ENCODE data around the gene PRAMEF17.
"Not testable (repeated sequence)": the region's sequence is repeated elsewhere in the genome, so short reads cannot be mapped to it uniquely, and the experiment has no call there.

The PRAMEF17 gene, protein sequence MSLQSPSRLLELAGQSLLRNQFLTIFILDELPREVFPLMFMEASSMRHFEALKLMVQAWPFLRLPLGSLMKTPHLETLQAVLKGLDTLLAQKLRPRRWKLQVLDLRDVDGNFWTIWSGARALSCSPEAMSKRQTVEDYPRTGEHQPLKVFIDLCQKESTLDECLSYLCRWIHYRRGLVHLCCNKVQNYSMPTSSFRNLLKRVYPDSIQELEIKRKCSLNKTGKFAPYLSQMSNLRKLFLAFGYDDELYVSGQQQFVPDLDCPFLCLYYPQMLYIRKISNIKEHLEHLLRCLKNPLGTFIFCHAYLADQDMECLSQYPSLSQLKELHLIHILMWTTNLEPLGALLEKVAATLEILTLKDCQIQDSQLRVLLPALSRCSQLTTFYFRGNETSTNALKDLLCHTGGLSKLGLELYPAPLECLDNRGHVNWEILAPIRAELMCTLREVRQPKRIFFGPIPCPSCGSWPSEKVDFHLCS

GRCh38 chr1:13389332-13389731, at the start of gene PRAMEF17:
Gene PRAMEF17 (plus strand): TSS chr1:13389632. CDS start chr1:13389658, 26 bp downstream.
- not testable (repeated sequence) for DNase-seq

- not testable (repeated sequence) for DNase-seq
These were observed 46.9 kb upstream of the PRAMEF17 start for GRCh38 chr1:13342496-13342895.

- not testable (repeated sequence) for DNase-seq
These were observed 42.4 kb upstream of the PRAMEF17 start, which contains the start of gene PRAMEF14 for GRCh38 chr1:13347034-13347433. Gene PRAMEF14 (minus strand): TSS chr1:13347134. CDS start chr1:13345314, 1,820 bp downstream.

DNA sequence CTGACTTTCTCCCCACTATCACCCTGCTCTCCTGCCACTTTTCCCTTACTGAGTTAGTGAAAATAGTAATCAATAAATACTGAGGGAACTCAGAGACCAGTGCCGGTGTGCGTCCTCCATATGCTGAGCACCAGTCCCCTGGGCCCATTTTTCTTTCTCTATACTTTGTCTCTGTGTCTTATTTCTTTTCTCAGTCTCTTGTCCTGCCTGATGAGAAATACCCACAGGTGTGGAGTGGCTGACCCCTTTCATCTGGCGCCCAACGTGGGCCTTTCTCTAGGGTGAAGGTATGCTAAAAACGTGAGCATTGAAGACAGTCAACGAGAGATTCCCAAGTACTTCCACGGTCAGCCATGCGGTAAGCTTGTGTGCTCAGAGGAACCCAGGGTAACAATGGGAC, 36.0 kb upstream of the PRAMEF17 start:
- not testable (repeated sequence) for DNase-seq

DNA sequence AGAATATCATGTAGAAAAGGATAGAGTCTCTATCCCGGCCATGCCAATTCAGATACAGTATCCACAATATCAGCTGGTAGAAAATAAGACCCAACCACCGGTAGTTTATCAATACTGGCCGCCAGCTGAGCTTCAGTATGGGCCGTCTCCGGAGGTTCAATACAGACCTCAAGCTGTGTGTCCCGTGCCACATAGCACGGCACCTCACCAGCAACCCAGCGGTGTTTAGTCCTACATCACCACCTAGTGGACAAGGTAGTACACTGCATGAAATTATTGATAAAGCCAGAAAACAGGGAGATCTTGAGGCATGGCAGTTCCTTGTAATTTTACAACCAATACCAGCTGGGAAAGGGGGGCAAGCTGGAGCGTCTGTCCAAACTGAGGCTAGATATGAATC, 35.0 kb upstream of the PRAMEF17 start:
- DNase-seq = not testable (repeated sequence)

- not testable (repeated sequence) for DNase-seq
These were observed 32.7 kb upstream of the PRAMEF17 start for GRCh38 chr1:13356774-13357173.

DNA sequence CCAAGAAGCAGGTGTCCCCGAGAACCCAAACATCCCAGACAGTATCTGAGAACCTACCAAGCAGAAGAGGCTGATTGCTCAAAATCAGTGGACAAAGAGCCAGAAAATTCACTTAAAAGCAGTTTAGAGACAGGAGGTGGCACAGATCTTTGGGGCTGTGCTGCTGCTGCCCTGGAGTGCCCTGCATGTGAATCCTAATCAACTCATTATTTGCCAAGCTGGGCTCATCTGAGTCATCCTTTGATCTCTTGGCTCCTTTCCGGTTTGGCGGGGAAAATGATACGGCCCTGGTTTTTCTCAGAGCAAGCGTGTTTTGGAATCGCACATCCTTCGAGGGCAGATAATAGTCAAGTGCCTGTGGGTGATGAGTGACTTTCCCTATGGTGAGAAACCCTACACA, 27.1 kb upstream of the PRAMEF17 start:
- not testable (repeated sequence) for DNase-seq

DNA sequence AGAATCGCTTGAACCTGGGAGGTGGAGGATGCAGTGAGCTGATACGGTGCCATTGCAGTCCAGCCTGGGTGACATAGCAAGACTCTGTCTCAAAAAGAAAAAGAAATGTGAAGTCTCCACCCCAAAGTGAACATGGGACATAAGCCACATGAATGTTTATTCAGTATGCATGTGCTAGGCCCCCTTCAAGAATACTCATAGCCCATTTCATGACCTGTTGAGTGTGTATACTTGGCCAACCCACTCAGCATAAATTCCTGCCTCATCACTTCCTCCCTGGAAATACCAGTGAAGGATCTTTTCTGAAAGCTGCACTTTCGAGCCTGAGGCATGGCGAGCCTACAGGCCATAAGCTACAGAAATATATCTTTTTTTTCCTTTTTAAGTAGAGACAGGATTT, 24.5 kb upstream of the PRAMEF17 start:
- DNase-seq = not testable (repeated sequence)

DNA sequence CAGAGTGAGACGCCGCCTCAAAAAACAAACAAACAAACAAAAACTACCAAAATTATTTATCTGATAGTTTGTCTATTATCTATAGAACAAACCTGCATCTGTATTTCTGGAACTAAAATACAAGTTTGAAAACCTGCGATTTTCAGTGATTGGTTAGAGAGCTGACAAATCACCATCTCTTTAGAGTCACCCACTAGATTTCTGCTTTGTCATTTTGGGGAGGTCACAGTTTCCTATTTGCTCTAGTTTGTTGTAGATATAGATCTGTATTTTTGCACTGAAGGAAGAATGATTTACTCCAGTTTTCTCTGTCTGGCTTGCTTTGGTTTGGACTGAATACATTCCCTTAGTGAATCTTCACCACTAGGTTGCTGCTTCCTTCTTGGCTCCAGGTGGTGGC, 22.9 kb upstream of the PRAMEF17 start:
- DNase-seq = not testable (repeated sequence)

GRCh38 chr1:13368544-13368943, 20.9 kb upstream of the PRAMEF17 start:
- not testable (repeated sequence) for DNase-seq

- not testable (repeated sequence) for DNase-seq
These were observed 10.4 kb upstream of the PRAMEF17 start for GRCh38 chr1:13378983-13379382.

DNA sequence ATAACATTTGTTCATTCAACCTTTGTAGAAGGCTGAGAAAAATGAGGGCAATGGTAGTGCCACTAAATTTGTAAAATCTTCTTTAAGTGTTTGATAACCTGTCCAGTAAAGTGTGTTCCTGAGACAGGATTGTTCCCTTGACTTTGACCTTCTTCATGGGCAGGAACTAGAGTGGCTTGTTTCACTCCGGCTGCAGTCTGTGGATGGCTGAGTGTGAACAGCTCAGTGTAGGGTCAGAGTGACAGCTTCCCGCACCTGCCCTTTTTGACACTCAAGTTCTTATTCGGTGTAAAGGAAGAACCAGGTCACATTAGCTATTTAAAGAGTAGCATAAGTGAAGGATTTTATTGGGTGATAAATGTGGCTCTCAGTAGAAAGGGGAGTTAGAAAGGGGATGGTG, 9.1 kb upstream of the PRAMEF17 start:
- DNase-seq = not testable (repeated sequence)

DNA sequence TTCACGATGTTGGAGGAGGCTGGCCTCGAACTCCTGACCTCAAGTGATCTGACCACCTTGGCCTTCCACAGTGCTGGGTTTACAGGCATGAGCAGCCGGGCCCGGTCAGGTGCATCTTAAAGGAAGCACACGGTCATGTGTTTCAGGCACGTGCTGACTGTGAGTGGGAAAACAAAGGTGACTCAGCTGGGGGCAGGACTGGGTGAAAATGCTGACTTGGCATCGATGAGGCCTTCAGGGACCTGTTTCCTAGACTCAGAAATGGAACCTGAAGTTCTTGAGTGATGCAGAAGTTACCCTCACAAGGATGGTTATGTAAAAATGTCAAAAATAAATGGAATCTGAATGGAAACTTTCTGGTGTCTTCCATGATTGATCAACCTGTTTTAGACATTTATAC, 3.6 kb downstream of the PRAMEF17 start:
- not testable (repeated sequence) for DNase-seq

- not testable (repeated sequence) for DNase-seq
These were observed 5.3 kb downstream of the PRAMEF17 start for GRCh38 chr1:13394761-13395160.

- DNase-seq = not testable (repeated sequence)
These were observed 5.9 kb downstream of the PRAMEF17 start for GRCh38 chr1:13395311-13395710.

DNA sequence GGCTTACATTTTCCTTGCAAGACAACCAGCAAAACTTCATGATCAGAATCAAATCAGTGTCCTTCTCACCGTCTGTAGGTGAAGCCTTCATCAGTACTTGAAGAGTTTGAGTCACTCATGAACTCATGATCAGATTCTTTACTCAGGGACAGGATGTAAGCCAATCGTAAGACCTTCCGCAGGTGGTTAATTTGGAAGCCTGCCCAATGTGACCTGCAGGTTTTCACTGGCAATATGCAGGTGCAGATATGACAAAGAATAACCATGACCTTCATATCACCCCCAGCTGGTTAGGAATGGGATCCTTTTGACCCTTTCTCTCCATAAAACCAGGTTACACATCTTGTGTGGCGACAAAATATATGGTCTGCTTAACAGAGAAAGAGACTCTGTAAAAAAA, 18.4 kb downstream of the PRAMEF17 start:
- no peak for DNase-seq

DNA sequence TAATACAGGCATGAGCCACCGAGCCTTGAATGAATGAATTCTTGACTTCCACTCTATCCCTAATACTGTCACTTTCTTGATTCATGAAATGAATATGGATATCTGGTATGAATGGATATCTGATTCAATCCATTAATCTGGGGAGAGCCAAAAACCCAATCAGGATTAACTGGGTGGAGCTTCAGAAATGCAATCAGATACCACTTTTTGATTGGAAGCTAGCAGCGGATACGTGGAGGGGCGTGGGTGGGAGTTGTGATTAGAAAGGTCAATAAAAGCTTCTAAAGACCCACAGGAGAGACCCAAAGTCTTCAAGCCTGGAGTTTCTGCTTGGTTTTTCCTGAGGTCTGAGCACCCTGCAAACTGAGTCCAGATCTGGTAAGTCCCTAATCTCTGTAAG, 20.7 kb downstream of the PRAMEF17 start, which contains the start of gene PRAMEF20:
Gene PRAMEF20 (plus strand): TSS at position 301 of the 400 bp plus-strand sequence. CDS start 5,905 bp downstream, outside the sequence.
- not testable (repeated sequence) for DNase-seq

- DNase-seq = no peak
These were observed 41.1 kb downstream of the PRAMEF17 start for GRCh38 chr1:13430495-13430894.

DNA sequence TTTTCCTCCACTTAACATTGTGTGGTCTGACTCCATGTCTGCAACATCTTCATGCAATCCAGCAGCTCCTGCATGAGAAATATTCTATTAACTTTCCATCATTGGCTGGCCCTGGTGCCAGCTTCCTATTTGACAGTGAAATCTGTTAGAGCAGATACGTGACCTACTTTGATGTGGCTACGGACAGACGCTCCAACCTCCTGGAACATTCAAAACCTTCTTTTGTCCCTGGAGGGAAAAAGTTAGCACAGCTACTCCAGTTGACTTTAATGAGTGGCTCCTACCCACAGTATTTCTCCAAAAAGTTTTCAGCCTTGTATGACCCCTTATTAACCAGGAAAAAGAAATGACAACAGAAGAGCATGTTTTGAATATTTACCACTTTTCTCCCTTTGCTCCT, 42.8 kb downstream of the PRAMEF17 start:
- no peak for DNase-seq

DNA sequence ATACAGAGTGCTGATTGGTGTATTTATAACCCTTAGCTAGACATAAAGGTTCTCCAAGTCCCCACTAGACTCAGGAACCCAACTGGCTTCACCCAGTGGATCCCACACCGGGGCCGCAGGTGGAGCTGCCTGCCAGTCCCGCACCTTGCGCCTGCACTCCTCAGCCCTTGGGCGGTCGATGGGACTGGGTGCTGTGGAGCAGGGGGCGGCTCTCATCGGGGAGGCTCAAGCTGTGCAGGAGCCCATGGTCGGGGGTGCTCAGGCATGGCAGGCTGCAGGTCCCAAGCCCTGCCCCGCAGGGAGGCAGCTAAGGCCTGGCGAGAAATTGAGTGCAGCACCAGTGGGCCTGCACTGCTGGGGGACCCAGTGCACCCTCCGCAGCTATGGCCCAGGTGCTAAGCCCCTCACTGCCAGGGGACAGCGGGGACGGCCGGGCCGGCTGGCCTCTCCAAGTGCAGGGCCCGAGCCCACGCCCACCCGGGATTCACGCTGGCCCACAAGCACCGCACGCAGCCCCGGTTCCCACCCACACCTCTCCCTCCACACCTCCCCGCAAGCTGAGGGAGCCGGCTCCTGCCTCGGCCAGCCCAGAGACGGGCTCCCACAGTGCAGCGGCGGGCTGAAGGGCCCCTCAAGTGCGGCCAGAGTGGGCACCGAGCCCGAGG, 44.4 kb downstream of the PRAMEF17 start:
- not testable (repeated sequence) for DNase-seq

DNA sequence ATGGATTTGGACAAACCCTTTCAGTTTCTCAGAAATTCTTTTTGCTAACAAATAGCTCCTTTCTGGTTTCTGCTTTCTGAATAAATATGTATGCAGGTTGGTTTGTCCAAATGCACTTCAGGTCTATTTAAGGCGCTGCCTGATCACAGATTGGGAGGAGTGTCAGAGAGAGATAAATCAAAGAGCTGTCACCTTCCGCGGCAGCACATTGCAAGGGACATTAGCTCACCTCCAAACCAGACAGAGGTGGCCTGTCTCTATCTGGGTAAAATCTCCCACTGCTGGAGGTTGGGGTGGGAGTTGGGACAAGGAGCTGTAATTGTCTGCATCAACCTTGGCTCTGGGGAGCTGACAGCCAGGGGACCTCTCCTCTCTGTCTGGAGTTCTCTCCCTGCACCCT, 46.0 kb downstream of the PRAMEF17 start:
- DNase-seq = no peak

DNA sequence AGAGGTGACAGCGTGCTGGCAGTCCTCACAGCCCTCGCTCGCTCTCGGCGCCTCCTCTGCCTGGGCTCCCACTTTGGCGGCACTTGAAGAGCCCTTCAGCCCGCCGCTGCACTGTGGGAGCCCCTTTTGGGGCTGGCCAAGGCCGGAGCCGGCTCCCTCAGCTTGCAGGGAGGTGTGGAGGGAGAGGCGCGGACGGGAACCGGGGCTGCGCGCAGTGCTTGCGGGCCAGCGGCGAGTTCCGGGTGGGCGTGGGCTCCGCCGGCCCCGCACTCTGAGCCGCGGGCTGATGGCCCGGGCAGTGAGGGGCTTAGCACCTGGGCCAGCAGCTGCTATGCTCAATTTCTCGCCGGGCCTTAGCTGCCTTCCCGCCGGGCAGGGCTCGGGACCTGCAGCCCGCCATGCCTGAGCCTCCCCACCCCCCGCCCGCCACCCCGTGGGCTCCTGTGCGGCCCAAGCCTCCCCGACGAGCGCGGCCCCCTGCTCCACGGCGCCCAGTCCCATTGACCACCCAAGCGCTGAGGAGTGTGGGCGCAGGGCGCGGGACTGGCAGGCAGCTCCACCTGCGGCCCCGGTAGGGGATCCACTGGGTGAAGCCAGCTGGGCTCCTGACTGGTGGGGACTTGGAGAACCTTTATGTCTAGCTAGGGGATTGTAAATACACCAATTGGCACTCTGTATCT, 49.8 kb downstream of the PRAMEF17 start:
- DNase-seq = not testable (repeated sequence)
